AML-193 (cell line): ENCODE measurements around the gene DNLZ.
"Not testable (repeated sequence)": the region's sequence is repeated elsewhere in the genome, so short reads cannot be mapped to it uniquely, and the experiment has no call there.

ENCODE experiments used
- DNase-seq, 2 experiments: peaks; one replicate each; lab custom pipeline; 2025; lab: John Stamatoyannopoulos, UW

The DNLZ gene

GRCh38 chr9:136331030-136331429, 32.5 kb downstream of the DNLZ start:
- no peak for DNase-seq

GRCh38 chr9:136330406-136330990, 33.0 kb downstream of the DNLZ start:
- no peak for DNase-seq

GRCh38 chr9:136329636-136330405, 33.7 kb downstream of the DNLZ start:
- DNase-seq: no peak

GRCh38 chr9:136329211-136329627, 34.3 kb downstream of the DNLZ start:
- no peak for DNase-seq

GRCh38 chr9:136328622-136329041, 34.9 kb downstream of the DNLZ start:
- no peak for DNase-seq

GRCh38 chr9:136328011-136328621, 35.4 kb downstream of the DNLZ start:
- no peak for DNase-seq

- DNase-seq: no peak
Observed at GRCh38 chr9:136327304-136327974, 36.1 kb downstream of the DNLZ start, which contains the start of gene GPSM1. GPSM1 (plus strand) TSS chr9:136327539; CDS start chr9:136327696, 157 bp downstream.

DNA sequence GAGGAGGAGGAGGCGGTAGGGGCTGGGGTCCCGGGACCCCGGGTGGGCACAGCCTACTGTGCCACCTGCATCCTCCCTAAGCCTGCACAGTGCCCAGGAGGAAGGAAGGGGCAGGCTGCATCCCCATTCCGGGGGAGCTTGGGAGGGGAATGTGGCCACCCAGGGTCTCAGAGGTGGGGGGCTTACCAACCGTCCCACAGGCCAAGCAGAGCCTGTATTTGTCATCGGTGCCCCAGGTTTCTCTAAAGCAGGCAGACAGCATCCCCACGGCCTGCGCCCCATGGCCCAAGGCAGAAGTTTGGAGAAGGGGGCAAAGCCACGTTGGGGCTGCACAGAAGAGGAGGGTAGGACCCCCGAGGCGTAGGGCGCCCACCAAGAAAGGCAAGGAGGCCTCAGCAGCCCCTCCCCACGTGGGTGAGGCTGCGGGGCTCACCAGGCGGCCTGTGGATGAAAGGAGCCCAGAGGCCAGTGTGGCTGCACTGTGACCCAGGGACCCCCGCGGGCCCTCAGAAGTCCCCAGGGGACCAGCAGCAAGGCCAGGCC, 36.7 kb downstream of the DNLZ start:
- no peak for DNase-seq

GRCh38 chr9:136326061-136326760, 37.3 kb downstream of the DNLZ start:
- no peak for DNase-seq

DNA sequence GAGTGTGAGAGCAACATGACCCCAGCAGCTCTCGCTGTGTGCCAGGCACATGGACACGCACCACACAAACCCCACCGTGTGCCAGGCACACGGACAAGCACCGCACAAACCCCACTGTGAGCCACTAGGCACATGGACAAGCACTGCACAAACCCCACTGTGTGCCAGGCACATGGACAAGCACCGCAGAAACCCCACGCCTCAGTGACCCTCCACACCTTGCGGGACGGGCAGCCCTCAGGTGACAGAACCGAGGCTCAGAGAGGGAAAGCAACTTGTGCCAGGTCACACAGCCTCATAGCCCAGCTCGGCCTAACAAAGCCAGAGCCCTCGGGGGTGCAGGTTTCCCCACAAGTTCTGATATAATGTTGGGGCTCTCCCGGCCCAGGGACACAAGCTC, 38.2 kb downstream of the DNLZ start:
- no peak for DNase-seq

DNA sequence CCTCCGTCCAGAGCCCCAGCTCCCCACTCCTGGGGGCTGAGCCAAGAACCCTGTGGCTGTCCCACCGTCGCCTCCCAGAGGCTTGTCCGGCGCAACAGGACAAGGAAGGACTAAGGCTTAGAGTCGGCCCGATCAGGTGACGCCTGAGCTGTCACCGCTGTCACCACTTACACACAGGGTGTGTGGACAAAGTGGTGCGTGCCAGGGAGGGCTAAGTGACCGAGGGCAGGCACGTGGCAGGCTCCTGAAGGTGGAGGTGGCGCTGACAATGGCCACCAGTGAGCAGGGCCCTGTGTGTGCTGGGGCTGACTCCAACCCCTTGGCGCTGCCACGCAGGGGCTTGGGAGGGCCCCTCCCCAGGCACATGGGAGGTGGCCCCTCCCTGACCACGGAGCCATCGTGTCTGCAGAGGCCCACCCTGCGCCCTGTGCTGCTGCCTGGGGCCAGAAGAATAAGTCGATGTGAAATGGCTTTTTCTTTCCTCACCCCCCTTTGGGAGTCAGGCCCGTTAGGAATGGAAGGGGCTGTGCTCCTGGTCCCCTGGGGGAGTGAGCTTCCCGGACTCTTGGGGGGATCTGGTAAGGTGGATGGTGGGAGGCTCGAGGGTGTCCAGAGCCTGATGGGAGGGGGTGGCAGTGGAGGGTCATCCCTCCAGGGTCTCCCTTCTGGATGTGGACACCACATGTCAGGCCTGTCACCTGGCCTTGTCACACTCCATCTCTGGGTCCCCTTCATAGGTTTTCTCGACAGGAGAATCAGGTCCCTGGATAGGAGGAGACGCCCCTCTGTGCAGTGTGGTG, 38.8 kb downstream of the DNLZ start:
- DNase-seq: no peak

GRCh38 chr9:136323371-136323789, 40.2 kb downstream of the DNLZ start:
- DNase-seq: no peak

GRCh38 chr9:136322756-136323330, 40.7 kb downstream of the DNLZ start:
- DNase-seq: no peak

DNA sequence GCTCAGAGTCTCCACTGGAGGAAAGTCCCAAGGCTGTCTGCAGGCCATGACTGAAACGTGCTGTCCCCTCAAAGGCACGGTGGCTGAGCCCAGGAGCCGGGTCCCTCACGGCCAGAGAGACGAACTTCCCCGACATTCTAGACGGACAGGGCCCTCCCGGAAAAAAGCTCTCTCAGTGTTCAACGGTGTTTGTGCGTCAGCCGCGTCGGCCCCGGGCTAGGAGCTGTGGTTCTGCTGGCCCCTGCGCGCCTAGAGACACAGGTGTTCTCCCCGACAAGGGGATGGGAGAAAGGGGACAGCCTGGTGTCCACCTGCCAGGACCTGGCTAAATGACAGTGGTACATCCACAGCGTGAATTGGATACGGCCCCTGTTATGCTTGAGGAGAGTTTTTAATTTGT, 42.0 kb downstream of the DNLZ start:
- DNase-seq: no peak

DNA sequence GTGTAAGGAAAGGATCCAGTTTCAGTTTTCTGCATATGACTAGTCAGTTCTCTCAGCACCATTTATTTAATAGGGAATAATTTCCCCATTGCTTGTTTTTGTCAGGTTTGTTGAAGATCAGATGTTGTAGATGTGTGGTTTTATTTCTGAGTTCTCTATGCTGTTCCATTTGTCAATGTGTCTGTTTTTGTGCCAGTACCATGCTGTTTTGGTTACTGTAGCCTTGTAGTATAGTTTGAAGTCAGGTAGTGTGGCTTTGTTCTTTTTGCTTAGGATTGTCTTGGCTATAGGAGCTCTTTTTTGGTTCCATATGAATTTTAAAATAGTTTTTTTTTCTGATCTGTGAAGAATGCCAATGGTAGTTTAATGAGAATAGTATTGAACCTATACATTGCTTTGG, 42.6 kb downstream of the DNLZ start:
- DNase-seq: not testable (repeated sequence)

DNA sequence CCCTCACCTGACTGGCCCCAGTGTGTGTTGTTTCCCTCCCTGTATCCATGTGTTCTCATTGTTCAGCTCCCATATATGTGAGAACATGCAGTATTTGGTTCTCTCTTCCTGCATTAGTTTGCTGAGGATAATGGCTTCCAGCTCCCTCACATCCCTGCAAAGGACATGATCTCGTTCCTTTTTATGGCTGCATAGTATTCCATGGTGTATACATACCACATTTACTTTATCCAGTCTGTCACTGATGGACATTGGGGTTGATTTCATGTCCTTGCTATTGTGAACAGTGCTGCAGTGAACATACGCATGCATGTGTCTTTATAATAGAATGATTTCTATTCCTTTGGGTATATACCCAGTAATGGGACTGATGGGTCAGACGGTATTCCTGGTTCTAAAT, 43.6 kb downstream of the DNLZ start:
- DNase-seq: not testable (repeated sequence)

GRCh38 chr9:136319244-136319643, 44.3 kb downstream of the DNLZ start:
- not testable (repeated sequence) for DNase-seq

DNA sequence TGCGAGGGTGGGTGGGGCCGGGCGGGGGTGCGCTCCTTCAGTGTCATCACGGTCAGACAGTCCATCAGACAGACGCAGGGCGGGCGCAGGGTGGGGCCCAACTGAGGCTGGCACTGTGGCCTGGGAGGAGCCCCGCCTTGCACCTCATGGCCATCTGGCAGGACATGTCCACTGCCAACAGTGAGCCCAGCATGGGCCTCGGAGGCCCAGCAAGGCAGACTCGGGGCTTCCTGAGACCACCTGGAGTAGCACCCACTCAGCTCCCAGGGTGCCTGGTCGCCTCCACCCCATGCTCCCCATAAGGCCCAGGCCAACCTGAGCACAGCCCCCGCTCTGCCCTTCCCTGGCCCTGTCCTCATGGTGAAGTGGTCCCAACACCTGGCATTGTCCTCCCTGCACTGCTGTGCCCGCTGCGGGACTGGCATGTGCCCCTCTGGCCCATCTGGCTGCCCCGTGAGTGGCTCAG, 44.7 kb downstream of the DNLZ start:
- no peak for DNase-seq

DNA sequence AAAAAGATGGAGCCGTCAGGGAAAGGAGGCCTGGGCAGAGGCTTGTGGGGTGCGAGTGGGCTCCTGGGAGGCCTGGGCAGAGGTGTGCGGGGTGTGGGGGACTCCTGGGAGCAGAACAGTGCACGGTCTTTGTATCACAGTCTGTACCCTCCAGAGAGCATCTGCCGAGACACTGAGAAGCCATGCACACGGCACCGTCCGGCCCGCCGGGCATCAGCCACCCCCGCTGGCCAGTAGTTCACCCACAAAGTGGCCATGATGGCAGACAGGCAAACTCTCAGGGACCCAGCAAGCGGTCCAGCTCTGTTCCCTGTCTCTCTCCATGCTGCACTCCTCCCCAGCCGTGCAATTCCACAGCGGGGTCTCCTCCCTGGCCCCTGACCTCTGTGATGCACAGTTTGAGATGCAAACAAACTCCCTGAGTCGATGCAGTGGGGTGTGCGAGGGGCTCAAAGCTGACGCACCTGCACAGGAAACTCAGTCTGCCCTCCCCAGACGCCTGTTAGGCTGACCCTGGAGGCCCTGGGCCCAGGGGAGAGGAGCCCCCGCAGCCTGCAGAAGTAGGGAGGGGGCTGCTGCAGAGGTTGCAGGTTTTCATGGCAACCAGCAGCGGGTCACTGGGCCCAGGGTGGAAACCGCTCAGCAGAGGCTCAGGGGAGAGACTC, 45.3 kb downstream of the DNLZ start:
- DNase-seq: no peak

DNA sequence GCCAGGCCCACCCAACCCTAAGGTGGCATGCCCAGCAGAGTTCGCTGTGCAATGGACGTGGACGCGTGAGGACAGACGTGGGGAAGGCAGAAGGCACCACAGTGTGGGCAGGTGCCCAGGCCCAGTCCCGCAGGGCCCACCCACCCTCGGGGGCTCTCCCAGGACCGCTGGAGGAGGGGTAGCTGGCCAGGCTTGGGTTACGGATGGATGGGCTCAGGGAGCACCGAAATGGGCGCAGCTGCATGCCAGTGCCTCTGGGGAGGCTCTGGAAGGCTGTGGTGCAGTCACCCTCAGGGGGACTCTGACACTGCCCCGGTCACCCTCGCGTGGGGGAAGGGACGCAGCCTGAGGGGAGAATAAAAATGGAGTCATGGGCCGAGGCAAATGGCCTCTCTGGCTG, 45.8 kb downstream of the DNLZ start:
- DNase-seq: no peak
